H1 (cell line): ENCODE measurements around the gene MAPKAP1. TPM values are rescaled to one million over a fixed set of nuclear protein-coding genes. Genes with fewer than 3 reads are reported as not detected.

ENCODE experiments used
- CTCF ChIA-PET: fragments of 300-600 bp; sonication (Branson Sonifier 250); formaldehyde crosslinking; loops from one replicate; lab custom pipeline; 2021; ENCODE audit not compliant: partially characterized antibody; lab: Charles Lee
- POLR2A ChIA-PET: fragments of 300-600 bp; sonication (Branson Sonifier 250); formaldehyde crosslinking; loops from one replicate; lab custom pipeline; 2021; ENCODE audit warnings: inconsistent platforms; ENCODE audit not compliant: partially characterized antibody; lab: Charles Lee
- DNase-seq, 2 experiments: peaks; one replicate each; pipeline versions ENCODE4 v3.0.0 to v3.0.0-alpha.2; 2010 to 2022; ENCODE audit warnings: low spot score in 2 of 2, low read depth in 1 of 2, mixed read lengths in 1 of 2
- FAIRE-seq: peaks from 2 replicates; lab custom pipeline; 2011; peaks lifted over from hg19 to GRCh38; lab: Jason Lieb, UNC
- H2AFZ ChIP-seq: 2 replicates; pipeline ENCODE4 v1.8.1; 2012; ENCODE audit warnings: low read length, inconsistent platforms
- H2AK5ac ChIP-seq: 2 replicates; pipeline ENCODE4 v1.6.1; 2013; ENCODE audit warnings: low read depth, low read length
- H2BK120ac ChIP-seq: replicated peaks from 2 replicates; pipeline ENCODE3; 2013; ENCODE audit warnings: low read depth, low read length, inconsistent platforms
- H2BK12ac ChIP-seq: 2 replicates; pipeline ENCODE4 v1.6.1; 2013; ENCODE audit warnings: low read depth, low read length
- H2BK15ac ChIP-seq: 2 replicates; pipeline ENCODE4 v1.6.1; 2013; ENCODE audit warnings: low read length
- H2BK20ac ChIP-seq: 2 replicates; pipeline ENCODE4 v1.6.1; 2013; ENCODE audit warnings: low read length
- H2BK5ac ChIP-seq: 2 replicates; pipeline ENCODE4 v1.6.1; 2013; ENCODE audit warnings: low read depth, low read length
- H3K14ac ChIP-seq: 2 replicates; pipeline ENCODE4 v1.6.1; 2013; ENCODE audit warnings: inconsistent platforms; ENCODE audit not compliant: insufficient read length
- H3K18ac ChIP-seq: 2 replicates; pipeline ENCODE4 v1.6.1; 2013; ENCODE audit warnings: low read length; ENCODE audit errors: extremely low read depth
- H3K23ac ChIP-seq: 2 replicates; pipeline ENCODE4 v1.6.1; 2013; ENCODE audit warnings: inconsistent platforms; ENCODE audit not compliant: insufficient read length
- H3K23me2 ChIP-seq: 2 replicates; pipeline ENCODE4 v1.6.1; 2013; ENCODE audit warnings: low read depth, low read length
- H3K27ac ChIP-seq: 2 replicates; pipeline ENCODE4 v1.6.1; 2011; ENCODE audit warnings: low read depth, low read length, inconsistent platforms
- H3K27me3 ChIP-seq, 4 experiments: replicated peaks in 1 of 4; 1 replicate in 1 of 4; 2 replicates in 3 of 4; pipeline versions ENCODE4 v1.6.1 to v1.8.1; 2011 to 2013; ENCODE audit warnings: low read length in 3 of 4, mild to moderate bottlenecking in 3 of 4, inconsistent platforms in 2 of 4, mixed read lengths in 2 of 4, moderate library complexity in 1 of 4; ENCODE audit not compliant: control insufficient read depth in 3 of 4, insufficient read depth in 3 of 4; ENCODE audit errors: extremely low read depth in 1 of 4
- H3K36me3 ChIP-seq, 4 experiments: 2 replicates each; pipeline versions ENCODE4 v1.6.1 to v1.8.1; 2011 to 2013; ENCODE audit warnings: mild to moderate bottlenecking in 4 of 4, low read length in 3 of 4, moderate library complexity in 2 of 4, control low read depth in 1 of 4, inconsistent platforms in 1 of 4; ENCODE audit not compliant: insufficient read depth in 4 of 4, control insufficient read depth in 2 of 4
- H3K4ac ChIP-seq: replicated peaks from 2 replicates; pipeline ENCODE3; 2013; ENCODE audit warnings: low read length, low read depth, mixed read lengths, inconsistent platforms; ENCODE audit not compliant: insufficient read length
- H3K4me1 ChIP-seq, 4 experiments: replicated peaks in 1 of 4; 1 replicate in 1 of 4; 2 replicates in 3 of 4; pipeline versions ENCODE4 v1.6.1 to v1.8.1; 2011 to 2013; ENCODE audit warnings: low read length in 3 of 4, inconsistent platforms in 2 of 4, mixed read lengths in 1 of 4; ENCODE audit not compliant: insufficient read depth in 4 of 4, control insufficient read depth in 3 of 4
- H3K4me2 ChIP-seq, 2 experiments: 2 replicates each; pipeline versions ENCODE4 v1.6.1 to v1.8.1; 2011 to 2013; ENCODE audit warnings: low read depth in 2 of 2, low read length in 2 of 2, control low read depth in 1 of 2, inconsistent platforms in 1 of 2, mild to moderate bottlenecking in 1 of 2; ENCODE audit not compliant: insufficient read depth in 1 of 2
- H3K4me3 ChIP-seq, 4 experiments: fragments of 200-600, 300-600 bp in 1 of 4; sonication (generic), shearing (Covaris generic), sonication (Bioruptor Twin) in 1 of 4; 2 replicates each; pipeline versions ENCODE4 v1.5.1 to v1.8.1; 2011 to 2016; ENCODE audit warnings: low read length in 4 of 4, low read depth in 3 of 4, control low read depth in 2 of 4, inconsistent platforms in 2 of 4, mild to moderate bottlenecking in 2 of 4, mixed read lengths in 1 of 4, moderate library complexity in 1 of 4; ENCODE audit not compliant: insufficient read depth in 2 of 4; ENCODE audit errors: extremely low read depth in 1 of 4
- H3K56ac ChIP-seq: replicated peaks from 2 replicates; pipeline ENCODE3; 2013; ENCODE audit warnings: low read depth, mild to moderate bottlenecking, mixed read lengths, low read length, inconsistent platforms; ENCODE audit not compliant: insufficient read length
- H3K79me1 ChIP-seq: 2 replicates; pipeline ENCODE4 v1.6.1; 2013; ENCODE audit warnings: low read depth, low read length, control low read depth
- H3K79me2 ChIP-seq, 2 experiments: 2 replicates each; pipeline versions ENCODE4 v1.6.1 to v1.8.1; 2012 to 2013; ENCODE audit warnings: low read length in 2 of 2, mild to moderate bottlenecking in 2 of 2, inconsistent platforms in 1 of 2; ENCODE audit not compliant: insufficient read depth in 2 of 2, control insufficient read depth in 1 of 2
- H3K9ac ChIP-seq, 4 experiments: replicated peaks in 1 of 4; 1 replicate in 1 of 4; 2 replicates in 3 of 4; pipeline versions ENCODE4 v1.6.1 to v1.8.1; 2011 to 2013; ENCODE audit warnings: low read depth in 3 of 4, low read length in 3 of 4, control low read depth in 2 of 4, mild to moderate bottlenecking in 2 of 4, moderate library complexity in 2 of 4, inconsistent platforms in 1 of 4; ENCODE audit errors: extremely low read depth in 1 of 4
- H3K9me3 ChIP-seq, 2 experiments: 2 replicates each; pipeline versions ENCODE4 v1.6.1 to v1.8.1; 2012 to 2013; ENCODE audit warnings: mild to moderate bottlenecking in 2 of 2, moderate library complexity in 2 of 2, control low read depth in 1 of 2, inconsistent platforms in 1 of 2, low read depth in 1 of 2, low read length in 1 of 2, mixed read lengths in 1 of 2; ENCODE audit not compliant: insufficient read depth in 2 of 2
- H4K20me1 ChIP-seq, 2 experiments: replicated peaks in 1 of 2; 2 replicates each; pipeline versions ENCODE3 to v1.8.1; 2011 to 2013; ENCODE audit warnings: inconsistent platforms in 2 of 2, low read length in 2 of 2, mild to moderate bottlenecking in 1 of 2; ENCODE audit not compliant: insufficient read depth in 2 of 2, control insufficient read depth in 1 of 2
- H4K5ac ChIP-seq: 2 replicates; pipeline ENCODE4 v1.6.1; 2013; ENCODE audit warnings: low read length, low read depth, mixed read lengths, inconsistent platforms; ENCODE audit not compliant: insufficient read length
- H4K8ac ChIP-seq: 2 replicates; pipeline ENCODE4 v1.8.0; 2013; ENCODE audit warnings: mild to moderate bottlenecking, moderate library complexity, low read length, inconsistent platforms; ENCODE audit not compliant: insufficient read depth; ENCODE audit errors: extremely low read depth
- H4K91ac ChIP-seq: replicated peaks from 2 replicates; pipeline ENCODE3; 2013; ENCODE audit warnings: low read length, mixed read lengths, inconsistent platforms; ENCODE audit not compliant: insufficient read length
- BACH1 ChIP-seq: IDR thresholded peaks from 2 replicates; pipeline ENCODE4 v1.6.1; 2012; ENCODE audit warnings: low read length, improper control_type of control experiment
- GTF2F1 ChIP-seq: IDR thresholded peaks from 2 replicates; pipeline ENCODE4 v1.6.1; 2012; ENCODE audit warnings: low read depth, low read length, improper control_type of control experiment, borderline replicate concordance
- JUN ChIP-seq: IDR thresholded peaks from 2 replicates; pipeline ENCODE4 v1.6.1; 2011; ENCODE audit warnings: low read depth, mild to moderate bottlenecking, improper control_type of control experiment, low read length
- MAFK ChIP-seq: IDR thresholded peaks from 2 replicates; pipeline ENCODE4 v1.6.1; 2012; ENCODE audit warnings: low read depth, mild to moderate bottlenecking, improper control_type of control experiment, low read length
- NANOG ChIP-seq: IDR thresholded peaks from 2 replicates; pipeline ENCODE4 v1.6.1; 2011; ENCODE audit warnings: low read length, low read depth, mild to moderate bottlenecking, inconsistent platforms; ENCODE audit not compliant: insufficient read depth, poor library complexity, severe bottlenecking
- PHF8 ChIP-seq: fragments of 200-600 bp; sonication (generic); conservative IDR thresholded peaks from 2 replicates; pipeline ENCODE4 v1.7.1; 2012; ENCODE audit warnings: low read depth, mild to moderate bottlenecking, inconsistent platforms, low read length, moderate library complexity
- RXRA ChIP-seq: IDR thresholded peaks from 2 replicates; pipeline ENCODE4 v1.6.1; 2011; ENCODE audit warnings: low read depth, mild to moderate bottlenecking, low read length, moderate library complexity; ENCODE audit not compliant: insufficient read depth
- SAP30 ChIP-seq: fragments of 300-600 bp; sonication (generic); IDR thresholded peaks from 2 replicates; pipeline ENCODE4 v1.7.1; 2012; ENCODE audit warnings: low read length, moderate library complexity, mild to moderate bottlenecking, inconsistent platforms; ENCODE audit not compliant: insufficient read depth, insufficient replicate concordance
- SP1 ChIP-seq: IDR thresholded peaks from 2 replicates; pipeline ENCODE4 v1.6.1; 2011; ENCODE audit warnings: low read depth, low read length
- TAF1 ChIP-seq: IDR thresholded peaks from 2 replicates; pipeline ENCODE4 v1.6.1; 2011; ENCODE audit warnings: mild to moderate bottlenecking, low read depth, low read length
- TBP ChIP-seq: IDR thresholded peaks from 2 replicates; pipeline ENCODE4 v1.6.1; 2011; ENCODE audit warnings: low read depth, low read length, improper control_type of control experiment
- WGBS, 2 experiments: shearing (Covaris generic) in 1 of 2; methylation state at CpG; one replicate each; pipeline versions ENCODE4 v1.1.6 to v1.1.7; 2013 to 2015; ENCODE audit warnings: low lambda C conversion rate in 2 of 2, mixed read lengths in 2 of 2, inconsistent platforms in 1 of 2, low coverage in 1 of 2, missing lambda C conversion rate in 1 of 2; ENCODE audit not compliant: insufficient replicate concordance in 2 of 2, insufficient coverage in 1 of 2, insufficient read length in 1 of 2; ENCODE audit errors: extremely low coverage in 1 of 2, missing lambda C conversion rate in 1 of 2; 5-methylcytosine and 5-hydroxymethylcytosine counted together
- polyA plus RNA-seq, 7 experiments: library from polyadenylated mRNA; depleted of rRNA in 3 of 7; stranded (reverse) in 5 of 7; unstranded in 2 of 7; fragments of >200 nt in 5 of 7; fragments of 200-250 nt in 2 of 7; gene quantifications; 1 replicate in 5 of 7; 2 replicates in 1 of 7; 4 replicates in 1 of 7; pipeline versions ENCODE4 v1.2.1 to v1.2.3, GENCODE V29; 2011 to 2013; ENCODE audit warnings: missing spikeins in 2 of 7, mixed read lengths in 2 of 7
- total RNA-seq: library from RNA; stranded (reverse); fragmentation: NEBNext Ultra II Directional; extraction: Animal tissue kit (Norgen Biotek cat#: 25700); gene quantifications from 2 replicates; pipeline ENCODE4 v1.2.1, GENCODE V29; 2021
- TF ChIP-seq, protein P1 (sequence below): IDR thresholded peaks from 2 replicates; pipeline ENCODE4 v1.6.1; 2011; ENCODE audit warnings: low read depth, mild to moderate bottlenecking, low read length; ENCODE audit not compliant: insufficient read depth

The MAPKAP1 gene
- total and polyA plus RNA-seq, 2 of the 8 experiments (the other 6 are each of a cell fraction or from before 2014, with no cell fraction given): 79.2 to 140 TPM

DNA sequence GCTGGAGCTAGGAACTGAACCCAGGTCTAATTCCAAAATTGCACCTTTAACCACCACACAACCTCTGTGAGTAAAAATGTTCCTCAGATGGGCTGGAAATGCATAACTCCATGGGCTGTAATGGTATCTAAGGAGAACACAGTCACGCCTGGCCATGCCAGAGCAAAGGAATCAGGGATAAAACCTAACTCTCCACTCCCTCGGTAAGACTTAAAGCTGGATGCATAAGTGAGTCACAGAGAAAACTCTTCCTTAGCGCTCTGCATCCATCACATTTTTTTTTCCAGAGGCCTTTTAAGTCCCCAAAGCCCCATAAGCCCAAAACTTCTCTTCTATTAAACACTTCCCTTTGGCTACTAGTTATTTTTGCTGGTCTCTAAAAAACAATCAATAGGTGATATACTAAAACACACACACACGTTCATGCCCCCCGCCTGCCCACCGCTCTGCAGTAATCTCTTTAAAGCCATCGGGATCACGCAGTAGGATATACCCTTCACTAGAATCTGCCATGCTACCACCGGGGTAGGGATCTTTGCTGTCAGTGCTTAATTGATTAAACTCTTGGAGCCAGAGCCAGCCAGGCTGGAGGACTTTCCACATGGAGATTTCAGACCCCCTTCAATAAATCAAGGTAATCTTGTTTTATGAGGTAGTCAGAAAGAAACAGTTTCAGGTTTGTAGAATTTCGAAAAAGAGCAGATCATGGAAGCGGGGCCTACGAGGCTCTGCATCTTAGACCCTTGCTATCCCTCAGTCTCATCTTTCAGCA, 212.9 kb downstream of the MAPKAP1 start:
- H3K79me2 ChIP-seq: no peaks in the 10 kb centered on the region
- H4K5ac ChIP-seq: no peak overlapping the region
- FAIRE-seq: no peak
- ChIA-PET CTCF (interaction anchor here (1.2 kb wide), 1 partner anchor 19 kb away, joined by 3 read pairs; no protein-coding TSS in a partner anchor), POLR2A (no interaction called here)
- peaks cover 1 to 23% (median 10%) of the 10 kb centered on the region in 4 experiments for H3K4me1 ChIP-seq
- no peak overlapping the region for H3K9ac ChIP-seq
- no peak overlapping the region for H3K4ac ChIP-seq
- 0 out of 2 replicates have a peak, but pooled peaks cover 2% of the 10 kb centered on the region for H3K23me2 ChIP-seq
- 89% methylated on average over 12 of the region's 12 CpGs; no CpG with 5 or more reads in 1 of the 2 experiments for WGBS, 2 experiments
- H2AFZ ChIP-seq: no peak overlapping the region
- H4K91ac ChIP-seq: no peak overlapping the region
- H2BK15ac ChIP-seq: no peak overlapping the region
- no peak overlapping the region for H3K23ac ChIP-seq
- no peak for DNase-seq
- H4K20me1 ChIP-seq: peaks cover 0 to 2% of the 10 kb centered on the region in 2 experiments
- no peak overlapping the region for H3K4me3 ChIP-seq
- no peak overlapping the region for H3K14ac ChIP-seq
- H2BK20ac ChIP-seq: no peak overlapping the region
- H2BK5ac ChIP-seq: no peak overlapping the region
- H3K18ac ChIP-seq: no peak overlapping the region
- no peak overlapping the region for H4K8ac ChIP-seq
- H3K36me3 ChIP-seq: no peaks in the 10 kb centered on the region
- no peak overlapping the region for H3K4me2 ChIP-seq
- H3K56ac ChIP-seq: no peak overlapping the region
- H3K27me3 ChIP-seq: no peaks in the 10 kb centered on the region
- no peak overlapping the region for H3K27ac ChIP-seq
- no peak overlapping the region for H2BK12ac ChIP-seq
- no peak overlapping the region for H2BK120ac ChIP-seq
- no peaks in the 10 kb centered on the region for H3K79me1 ChIP-seq
- H2AK5ac ChIP-seq: no peak overlapping the region
- no peaks in the 10 kb centered on the region for H3K9me3 ChIP-seq
- TF ChIP-seq SP1: no peak
- no peak for TF ChIP-seq GTF2F1
- no peak for TF ChIP-seq BACH1
- no peak for TF ChIP-seq PHF8
- no peak for TF ChIP-seq JUN
- no peak for TF ChIP-seq TAF1
- TF ChIP-seq RXRA: no peak
- TF ChIP-seq SAP30: no peak
- TF ChIP-seq, protein P1, sequence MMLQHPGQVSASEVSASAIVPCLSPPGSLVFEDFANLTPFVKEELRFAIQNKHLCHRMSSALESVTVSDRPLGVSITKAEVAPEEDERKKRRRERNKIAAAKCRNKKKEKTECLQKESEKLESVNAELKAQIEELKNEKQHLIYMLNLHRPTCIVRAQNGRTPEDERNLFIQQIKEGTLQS: no peak
- no peak for TF ChIP-seq MAFK
- no peak for TF ChIP-seq TBP
- TF ChIP-seq NANOG: no peak
